Keratinocyte (primary cell): ENCODE measurements around the gene CRYBA2.

ENCODE experiments used
- EZH2 ChIP-seq: IDR thresholded peaks from one replicate; pipeline ENCODE4 v1.6.1; 2012; ENCODE audit warnings: inconsistent platforms, mild to moderate bottlenecking, low read length, moderate library complexity
- TF ChIP-seq, protein P1 (sequence below), 3 experiments: IDR thresholded peaks in 1 of 3; conservative IDR thresholded peaks in 1 of 3; optimal IDR thresholded peaks in 1 of 3; 2 replicates in 2 of 3; 3 replicates in 1 of 3; pipeline versions ENCODE3 to v1.5.1; 2011; ENCODE audit warnings: low read length in 3 of 3, mild to moderate bottlenecking in 3 of 3, moderate library complexity in 2 of 3, control low read depth in 1 of 3, inconsistent platforms in 1 of 3; ENCODE audit not compliant: insufficient read depth in 2 of 3; ENCODE audit errors: extremely low read depth in 1 of 3

DNA sequence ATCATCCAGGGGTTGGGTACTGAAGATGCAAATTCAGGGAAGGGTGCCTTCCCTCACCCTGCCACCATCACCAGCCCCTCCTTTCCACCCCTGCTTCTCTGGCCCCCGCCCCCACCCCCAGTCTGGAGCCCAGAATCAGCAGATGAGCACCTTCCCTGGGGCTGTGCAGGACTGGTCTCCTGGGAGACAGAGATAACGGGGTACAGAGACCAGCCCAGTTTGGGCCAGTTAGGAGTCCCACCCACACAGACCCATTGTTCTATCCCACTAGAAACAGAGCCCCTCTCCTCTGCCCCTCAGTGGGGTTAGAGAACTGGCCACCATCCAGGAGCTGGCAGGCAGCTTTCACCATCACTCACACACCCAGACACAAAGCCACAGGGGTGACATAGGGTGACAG is 4.5 kb upstream of the CRYBA2 start:
- TF ChIP-seq, protein P1, sequence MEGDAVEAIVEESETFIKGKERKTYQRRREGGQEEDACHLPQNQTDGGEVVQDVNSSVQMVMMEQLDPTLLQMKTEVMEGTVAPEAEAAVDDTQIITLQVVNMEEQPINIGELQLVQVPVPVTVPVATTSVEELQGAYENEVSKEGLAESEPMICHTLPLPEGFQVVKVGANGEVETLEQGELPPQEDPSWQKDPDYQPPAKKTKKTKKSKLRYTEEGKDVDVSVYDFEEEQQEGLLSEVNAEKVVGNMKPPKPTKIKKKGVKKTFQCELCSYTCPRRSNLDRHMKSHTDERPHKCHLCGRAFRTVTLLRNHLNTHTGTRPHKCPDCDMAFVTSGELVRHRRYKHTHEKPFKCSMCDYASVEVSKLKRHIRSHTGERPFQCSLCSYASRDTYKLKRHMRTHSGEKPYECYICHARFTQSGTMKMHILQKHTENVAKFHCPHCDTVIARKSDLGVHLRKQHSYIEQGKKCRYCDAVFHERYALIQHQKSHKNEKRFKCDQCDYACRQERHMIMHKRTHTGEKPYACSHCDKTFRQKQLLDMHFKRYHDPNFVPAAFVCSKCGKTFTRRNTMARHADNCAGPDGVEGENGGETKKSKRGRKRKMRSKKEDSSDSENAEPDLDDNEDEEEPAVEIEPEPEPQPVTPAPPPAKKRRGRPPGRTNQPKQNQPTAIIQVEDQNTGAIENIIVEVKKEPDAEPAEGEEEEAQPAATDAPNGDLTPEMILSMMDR (optimal IDR thresholded peaks at IDR 0.05 in 1 of 3, IDR thresholded peaks at IDR 0.05 in 1 of 3, conservative IDR thresholded peaks at IDR 0.05 in 1 of 3; ENCODE audit: extremely low read depth in 1 of 3, insufficient read depth in 2 of 3, low read length in 3 of 3): no peak
- TF ChIP-seq EZH2: no peak
